ENCODE data around the gene DEPDC1.

GRCh38 chr1:68490046-68490651, 6.7 kb downstream of the DEPDC1 start:
- TF ChIP-seq CTCF (IDR thresholded peaks at IDR 0.05) (no peak), POLR2A (IDR thresholded peaks at IDR 0.05) (no peak)

Data from heart left ventricle (tissue), 13 donors.